ENCODE data around the gene BFSP1. TPM values are rescaled to one million over a fixed set of nuclear protein-coding genes. Genes with fewer than 3 reads are reported as not detected.

The BFSP1 gene
- total RNA-seq, 1 donor = 2.9 TPM

DNA sequence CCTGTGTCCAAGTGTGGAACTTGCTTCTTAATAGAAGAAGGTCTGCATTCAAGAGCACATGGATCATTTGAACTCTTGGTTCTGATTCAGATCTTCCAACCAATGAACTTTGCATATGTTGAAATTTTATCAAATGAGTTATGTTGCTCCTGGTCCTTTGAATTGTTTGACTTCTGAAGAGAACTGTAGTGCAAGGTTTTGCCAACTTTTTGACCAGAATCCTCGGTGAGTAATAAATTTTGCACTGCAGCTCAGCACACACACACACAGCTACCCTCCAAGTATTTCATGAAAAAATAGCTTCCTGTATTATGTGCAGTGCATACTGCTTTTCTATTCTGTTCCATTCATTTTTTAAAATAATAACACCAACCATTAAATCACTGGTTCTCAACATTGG is 67.5 kb downstream of the BFSP1 start:
- Histone ChIP-seq H2AFZ (ENCODE audit: low read length) (no peak overlapping the region), H3K36me3 (ENCODE audit: insufficient read depth, low read length) (no peaks in the 10 kb centered on the region), H3K9me3 (ENCODE audit: low read depth, low read length) (no peaks in the 10 kb centered on the region), H3K79me2 (ENCODE audit: insufficient read depth, low read length) (no peaks in the 10 kb centered on the region), H3K4me1 (ENCODE audit: insufficient read depth, low read length) (no peaks in the 10 kb centered on the region), H4K20me1 (ENCODE audit: insufficient read depth, low read length) (no peaks in the 10 kb centered on the region), H3K4me3 (ENCODE audit: insufficient read depth, low read length) (no peak overlapping the region), H3K4me2 (ENCODE audit: insufficient read depth, low read length) (no peak overlapping the region), H3K27ac (ENCODE audit: low read depth, low read length) (no peak overlapping the region), H3K27me3 (ENCODE audit: insufficient read depth, low read length) (no peaks in the 10 kb centered on the region)
- DNase-seq (ENCODE audit: insufficient read length, low spot score, missing footprints) = no peak
- TF ChIP-seq, protein P1, sequence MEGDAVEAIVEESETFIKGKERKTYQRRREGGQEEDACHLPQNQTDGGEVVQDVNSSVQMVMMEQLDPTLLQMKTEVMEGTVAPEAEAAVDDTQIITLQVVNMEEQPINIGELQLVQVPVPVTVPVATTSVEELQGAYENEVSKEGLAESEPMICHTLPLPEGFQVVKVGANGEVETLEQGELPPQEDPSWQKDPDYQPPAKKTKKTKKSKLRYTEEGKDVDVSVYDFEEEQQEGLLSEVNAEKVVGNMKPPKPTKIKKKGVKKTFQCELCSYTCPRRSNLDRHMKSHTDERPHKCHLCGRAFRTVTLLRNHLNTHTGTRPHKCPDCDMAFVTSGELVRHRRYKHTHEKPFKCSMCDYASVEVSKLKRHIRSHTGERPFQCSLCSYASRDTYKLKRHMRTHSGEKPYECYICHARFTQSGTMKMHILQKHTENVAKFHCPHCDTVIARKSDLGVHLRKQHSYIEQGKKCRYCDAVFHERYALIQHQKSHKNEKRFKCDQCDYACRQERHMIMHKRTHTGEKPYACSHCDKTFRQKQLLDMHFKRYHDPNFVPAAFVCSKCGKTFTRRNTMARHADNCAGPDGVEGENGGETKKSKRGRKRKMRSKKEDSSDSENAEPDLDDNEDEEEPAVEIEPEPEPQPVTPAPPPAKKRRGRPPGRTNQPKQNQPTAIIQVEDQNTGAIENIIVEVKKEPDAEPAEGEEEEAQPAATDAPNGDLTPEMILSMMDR (IDR thresholded peaks at IDR 0.05; ENCODE audit: extremely low read depth, low read depth, low read length) = no peak

DNA sequence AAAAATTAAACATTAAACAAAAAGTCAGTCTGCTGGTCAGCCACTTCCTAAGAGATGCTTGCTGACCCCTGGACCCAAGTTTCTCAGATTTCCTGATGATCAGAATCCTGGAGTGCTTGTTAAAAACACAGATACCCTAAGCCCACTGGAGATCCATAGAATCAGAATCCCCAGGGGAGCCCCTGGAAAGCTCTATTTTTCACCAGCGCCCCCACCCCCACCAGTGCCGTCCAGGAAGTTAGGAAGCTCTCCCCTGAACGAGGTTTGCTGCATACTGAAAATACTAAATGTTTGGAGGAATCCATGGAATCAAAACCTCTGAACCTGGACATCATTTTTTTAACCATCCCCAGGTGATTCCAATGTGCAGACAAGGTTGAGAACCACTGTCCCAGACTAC is 69.2 kb downstream of the BFSP1 start:
- H4K20me1 ChIP-seq (ENCODE audit: insufficient read depth, low read length) = no peaks in the 10 kb centered on the region
- no peak overlapping the region for H3K4me3 ChIP-seq (ENCODE audit: insufficient read depth, low read length)
- no peaks in the 10 kb centered on the region for H3K4me1 ChIP-seq (ENCODE audit: insufficient read depth, low read length)
- no peaks in the 10 kb centered on the region for H3K27me3 ChIP-seq (ENCODE audit: insufficient read depth, low read length)
- no peaks in the 10 kb centered on the region for H3K36me3 ChIP-seq (ENCODE audit: insufficient read depth, low read length)
- H2AFZ ChIP-seq (ENCODE audit: low read length) = no peak overlapping the region
- DNase-seq (ENCODE audit: insufficient read length, low spot score, missing footprints) = no peak
- H3K27ac ChIP-seq (ENCODE audit: low read depth, low read length) = no peak overlapping the region
- no peaks in the 10 kb centered on the region for H3K79me2 ChIP-seq (ENCODE audit: insufficient read depth, low read length)
- no peaks in the 10 kb centered on the region for H3K9me3 ChIP-seq (ENCODE audit: low read depth, low read length)
- TF ChIP-seq, protein P1 (IDR thresholded peaks at IDR 0.05; ENCODE audit: extremely low read depth, low read depth, low read length) = no peak
- H3K4me2 ChIP-seq (ENCODE audit: insufficient read depth, low read length) = no peak overlapping the region

DNA sequence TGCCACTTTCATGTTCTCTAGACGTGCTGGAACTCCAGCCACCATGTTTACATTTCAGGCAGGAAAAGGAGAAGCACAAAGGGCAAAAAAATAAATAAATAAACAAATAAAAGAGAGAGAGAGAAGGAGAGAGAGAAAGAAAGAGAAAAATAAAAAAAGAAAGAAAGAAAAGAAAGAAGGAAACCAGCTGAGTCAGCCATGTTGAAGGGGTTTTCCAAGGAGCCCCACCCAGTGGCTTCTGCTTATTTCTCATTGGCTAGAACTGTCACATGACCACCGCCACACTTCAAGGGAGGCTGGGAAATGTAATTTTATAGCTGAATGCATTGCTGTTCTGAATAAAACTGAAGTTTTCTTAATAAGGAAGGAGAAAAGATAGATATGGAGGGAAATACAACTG is 71.1 kb downstream of the BFSP1 start:
- Histone ChIP-seq H3K4me3 (ENCODE audit: insufficient read depth, low read length) (no peak overlapping the region), H3K9me3 (ENCODE audit: low read depth, low read length) (no peaks in the 10 kb centered on the region), H3K79me2 (ENCODE audit: insufficient read depth, low read length) (no peaks in the 10 kb centered on the region), H3K4me1 (ENCODE audit: insufficient read depth, low read length) (no peaks in the 10 kb centered on the region), H3K4me2 (ENCODE audit: insufficient read depth, low read length) (no peak overlapping the region), H3K36me3 (ENCODE audit: insufficient read depth, low read length) (no peaks in the 10 kb centered on the region), H3K27me3 (ENCODE audit: insufficient read depth, low read length) (no peaks in the 10 kb centered on the region), H4K20me1 (ENCODE audit: insufficient read depth, low read length) (no peaks in the 10 kb centered on the region), H2AFZ (ENCODE audit: low read length) (no peak overlapping the region), H3K27ac (ENCODE audit: low read depth, low read length) (no peak overlapping the region)
- no peak for DNase-seq (ENCODE audit: insufficient read length, low spot score, missing footprints)
- TF ChIP-seq, protein P1 (IDR thresholded peaks at IDR 0.05; ENCODE audit: extremely low read depth, low read depth, low read length) = no peak

DNA sequence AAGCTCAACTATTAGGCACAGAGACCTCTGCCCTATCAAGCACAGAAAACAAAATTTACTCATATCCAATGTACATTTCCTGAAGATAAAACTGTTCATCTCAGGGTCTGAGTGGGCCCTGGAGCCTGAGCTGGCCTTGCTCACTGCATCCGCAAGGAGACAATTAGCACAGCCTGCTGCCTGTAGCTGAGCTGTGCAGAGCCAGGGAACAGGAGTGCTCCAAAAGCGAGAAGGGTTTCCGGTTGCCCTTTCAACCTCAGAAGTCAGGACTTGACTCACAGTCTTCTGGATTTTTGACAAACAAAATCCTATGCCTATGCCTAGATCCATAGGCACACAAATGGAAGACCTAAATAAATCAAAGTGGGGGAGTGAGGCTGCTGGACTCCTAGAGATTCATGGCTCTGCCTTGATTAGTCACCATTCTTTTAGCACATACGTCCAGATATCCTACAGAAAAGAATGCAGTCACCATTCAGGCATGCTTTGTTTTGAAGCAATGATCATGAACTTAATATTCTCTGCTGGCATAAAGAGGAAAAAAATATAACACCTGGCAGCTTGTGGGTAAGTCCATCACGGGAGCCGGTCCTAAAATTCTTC is 73.5 kb downstream of the BFSP1 start:
- Histone ChIP-seq H3K9me3 (ENCODE audit: low read depth, low read length) (no peaks in the 10 kb centered on the region), H3K4me1 (ENCODE audit: insufficient read depth, low read length) (no peaks in the 10 kb centered on the region), H3K36me3 (ENCODE audit: insufficient read depth, low read length) (no peaks in the 10 kb centered on the region), H3K4me2 (ENCODE audit: insufficient read depth, low read length) (no peak overlapping the region), H3K27me3 (ENCODE audit: insufficient read depth, low read length) (peaks cover 8% of the 10 kb centered on the region), H3K27ac (ENCODE audit: low read depth, low read length) (no peak overlapping the region), H3K79me2 (ENCODE audit: insufficient read depth, low read length) (no peaks in the 10 kb centered on the region), H3K4me3 (ENCODE audit: insufficient read depth, low read length) (no peak overlapping the region), H2AFZ (ENCODE audit: low read length) (no peak overlapping the region), H4K20me1 (ENCODE audit: insufficient read depth, low read length) (no peaks in the 10 kb centered on the region)
- TF ChIP-seq, protein P1 (IDR thresholded peaks at IDR 0.05; ENCODE audit: extremely low read depth, low read depth, low read length) = no peak
- no peak for DNase-seq (ENCODE audit: insufficient read length, low spot score, missing footprints)

Measured in osteoblast (primary cell).